GM12892 (cell line): ENCODE data around the gene TFEB.

Experiments used
- POLR2A ChIP-seq: IDR thresholded peaks from 2 replicates; pipeline ENCODE4 v1.6.1; 2011; ENCODE audit warnings: low read depth, low read length, control low read depth
- POLR2AphosphoS5 ChIP-seq: IDR thresholded peaks from 2 replicates; pipeline ENCODE4 v1.6.1; 2011; ENCODE audit warnings: low read depth, low read length, control low read depth
- TAF1 ChIP-seq: IDR thresholded peaks from 2 replicates; pipeline ENCODE4 v1.6.1; 2011; ENCODE audit warnings: low read depth, mild to moderate bottlenecking, control low read depth, low read length, borderline replicate concordance

- TF ChIP-seq POLR2AphosphoS5 (no peak), POLR2A (no peak), TAF1 (no peak)
Observed at GRCh38 chr6:41777551-41778285, 42.3 kb upstream of the TFEB start.
